Stimulated activated CD4-positive, alpha-beta T cell treated with anti-CD3 and anti-CD28 coated beads, Interleukin-15, amount 100 ng/mL, for 24 hours (primary cell): ENCODE measurements around the gene EVL.
A peak's percentile ranks its signal among the peaks of the same experiment; 100 is the strongest.

Source experiments
- DNase-seq: peaks from one replicate; pipeline ENCODE4 v3.0.0-alpha.2; 2020

The EVL gene

GRCh38 chr14:100114109-100114765, 49.0 kb downstream of the EVL start:
- DNase-seq: no peak

- no peak for DNase-seq
Measured at GRCh38 chr14:100115236-100115635, 50.0 kb downstream of the EVL start.

GRCh38 chr14:100115726-100116125, 50.5 kb downstream of the EVL start:
- no peak for DNase-seq

GRCh38 chr14:100116134-100116533, 50.9 kb downstream of the EVL start:
- DNase-seq: no peak

GRCh38 chr14:100117026-100117425, 51.8 kb downstream of the EVL start:
- no peak for DNase-seq

- DNase-seq: no peak
Measured at GRCh38 chr14:100117633-100118395, 52.6 kb downstream of the EVL start.

GRCh38 chr14:100118396-100119011, 53.3 kb downstream of the EVL start:
- DNase-seq: peak; percentile 14

- no peak for DNase-seq
Measured at GRCh38 chr14:100119251-100119650, 54.0 kb downstream of the EVL start.

- no peak for DNase-seq
Measured at GRCh38 chr14:100120522-100121269, 55.5 kb downstream of the EVL start.

GRCh38 chr14:100121643-100122480, 56.6 kb downstream of the EVL start:
- no peak for DNase-seq

GRCh38 chr14:100122481-100123223, 57.4 kb downstream of the EVL start:
- no peak for DNase-seq

GRCh38 chr14:100123618-100124017, 58.4 kb downstream of the EVL start:
- DNase-seq: no peak

- no peak for DNase-seq
Measured at GRCh38 chr14:100124551-100125088, 59.4 kb downstream of the EVL start.

GRCh38 chr14:100126401-100126800, 61.2 kb downstream of the EVL start:
- DNase-seq: no peak

GRCh38 chr14:100127853-100128455, 62.7 kb downstream of the EVL start:
- no peak for DNase-seq

GRCh38 chr14:100128688-100129087, 63.5 kb downstream of the EVL start:
- DNase-seq: no peak

- no peak for DNase-seq
Measured at GRCh38 chr14:100129161-100129589, 64.0 kb downstream of the EVL start.

- no peak for DNase-seq
Measured at GRCh38 chr14:100130521-100130920, 65.3 kb downstream of the EVL start.

GRCh38 chr14:100131181-100131580, 66.0 kb downstream of the EVL start:
- DNase-seq: no peak

GRCh38 chr14:100132161-100132902, 67.1 kb downstream of the EVL start:
- DNase-seq: no peak
